Muscle of leg (tissue), 11 donors: ENCODE results near the gene RPL35A. TPM values are rescaled to one million over a fixed set of nuclear protein-coding genes. Genes with fewer than 3 reads are reported as not detected.
"Not testable (repeated sequence)": the region's sequence is repeated elsewhere in the genome, so short reads cannot be mapped to it uniquely, and the experiment has no call there.

ENCODE experiments used
- DNase-seq: peaks from one replicate; pipeline ENCODE4 v3.0.0; 2013
- H3K27ac ChIP-seq: one replicate; pipeline ENCODE4 v1.5.1; 2013; ENCODE audit warnings: mild to moderate bottlenecking, low read length, control low read depth
- H3K27me3 ChIP-seq: one replicate; pipeline ENCODE4 v1.6.1; 2013; ENCODE audit warnings: low read length; ENCODE audit not compliant: control insufficient read depth, insufficient read depth
- H3K36me3 ChIP-seq: one replicate; pipeline ENCODE4 v1.6.1; 2013; ENCODE audit warnings: low read length; ENCODE audit not compliant: control insufficient read depth, insufficient read depth
- H3K4me1 ChIP-seq: one replicate; pipeline ENCODE4 v1.6.1; 2013; ENCODE audit warnings: low read length; ENCODE audit not compliant: control insufficient read depth, insufficient read depth
- H3K4me3 ChIP-seq: one replicate; pipeline ENCODE4 v1.5.1; 2013; ENCODE audit warnings: low read length, control low read depth
- H3K9me3 ChIP-seq: replicated peaks from 2 replicates; pipeline ENCODE4 v1.6.1; 2013; ENCODE audit warnings: low read depth, low read length; ENCODE audit not compliant: control insufficient read depth
- WGBS: methylation state at CpG from one replicate; pipeline ENCODE4 v1.1.5; 2013; ENCODE audit warnings: missing lambda C conversion rate; ENCODE audit not compliant: insufficient coverage; 5-methylcytosine and 5-hydroxymethylcytosine counted together
- polyA plus RNA-seq, 8 donors: library from polyadenylated mRNA; unstranded; fragments of 120-200 nt; gene quantifications; one replicate each; pipeline versions ENCODE4 v1.2.1 to v1.2.3, GENCODE V29; 2013; ENCODE audit warnings: inconsistent platforms in 1 of 8, low replicate concordance in 1 of 8; ENCODE audit not compliant: insufficient read length in 8 of 8, insufficient read depth in 1 of 8
- total RNA-seq: library from RNA; stranded (reverse); fragments of 120-200 nt; gene quantifications from one replicate; pipeline ENCODE4 v1.2.4, GENCODE V29; 2013

The RPL35A gene
- total and polyA plus RNA-seq, 9 donors = 1,730 to 3,120 (median 2,132) TPM

DNA sequence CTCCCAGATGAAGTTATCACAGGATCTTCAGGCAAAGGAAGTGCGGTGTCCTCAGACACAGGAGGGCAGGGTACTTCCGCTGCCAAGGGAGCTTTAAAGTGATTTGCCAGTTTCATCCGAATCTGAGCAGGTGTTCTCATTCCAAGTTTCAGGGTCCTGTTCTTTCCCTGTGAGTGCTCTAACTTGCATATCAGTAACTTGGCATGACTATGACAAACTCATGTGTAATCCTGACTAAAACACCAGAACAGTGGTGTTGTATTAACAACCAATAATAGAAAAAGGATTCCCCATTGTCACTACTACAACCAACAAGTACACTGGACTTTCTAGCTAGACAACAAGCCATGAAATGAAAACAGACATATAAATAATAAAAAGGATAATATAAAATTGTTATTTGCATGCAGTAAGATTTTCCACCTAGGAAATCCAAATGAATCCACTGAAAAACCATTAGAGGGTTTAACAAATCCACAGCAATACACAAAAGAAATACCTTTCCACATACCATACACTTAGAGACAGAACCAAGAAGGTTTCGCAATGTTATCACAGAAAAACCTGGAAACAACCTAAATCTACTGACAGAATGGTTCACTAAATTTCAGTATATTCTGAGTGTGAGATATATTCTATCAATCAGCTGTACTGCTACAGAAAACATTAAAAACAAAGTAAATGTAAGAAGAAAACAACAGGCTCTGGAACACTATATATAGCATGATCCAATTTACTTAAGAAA, 40.9 kb upstream of the RPL35A start:
- Histone ChIP-seq H3K36me3 (no peaks in the 10 kb centered on the region), H3K4me3 (no peak overlapping the region), H3K9me3 (no peaks in the 10 kb centered on the region), H3K27ac (no peak overlapping the region), H3K27me3 (no peaks in the 10 kb centered on the region), H3K4me1 (peaks cover 2% of the 10 kb centered on the region)
- 79% methylated on average over 3 of the region's 4 CpGs for WGBS
- DNase-seq = no peak

DNA sequence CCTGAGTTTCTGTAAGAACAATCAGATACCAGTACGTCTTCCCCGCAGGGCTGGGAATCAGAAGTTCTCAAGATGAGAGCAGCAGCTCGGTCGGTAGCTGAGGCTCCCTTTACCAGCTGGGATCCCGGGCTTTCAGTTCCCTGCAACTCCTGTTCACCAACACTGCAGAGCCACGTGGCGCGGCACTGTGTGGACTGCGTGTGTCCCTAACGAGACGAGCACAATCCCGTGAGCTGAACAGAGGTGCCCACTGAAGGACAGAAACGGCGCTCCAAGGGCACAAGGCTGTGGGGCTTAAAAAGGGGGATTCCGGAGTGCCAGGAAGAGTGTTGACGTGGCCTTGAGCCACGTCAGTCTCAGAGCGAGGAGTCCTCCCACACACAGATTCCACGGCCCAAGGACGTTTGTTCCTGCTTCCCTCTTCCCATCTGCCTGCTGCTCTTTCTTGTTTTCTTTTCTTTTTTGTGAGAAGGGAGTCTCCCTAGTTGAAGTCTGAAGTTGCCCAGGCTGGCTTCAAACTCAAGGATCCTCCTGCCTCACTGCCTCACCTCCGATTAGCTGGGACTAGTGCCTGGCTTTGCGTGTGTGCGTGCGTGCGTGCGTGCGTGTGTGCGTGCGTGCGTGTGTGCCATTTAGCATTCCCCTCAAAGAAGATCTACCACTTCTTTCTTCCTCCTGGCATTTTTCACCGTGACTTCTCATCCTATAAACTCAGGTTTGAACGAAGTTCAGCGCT, 37.1 kb upstream of the RPL35A start:
- DNase-seq = no peak
- Histone ChIP-seq H3K9me3 (no peaks in the 10 kb centered on the region), H3K4me3 (no peak overlapping the region), H3K4me1 (no peaks in the 10 kb centered on the region), H3K36me3 (no peaks in the 10 kb centered on the region), H3K27me3 (no peaks in the 10 kb centered on the region), H3K27ac (no peak overlapping the region)
- WGBS = 82% methylated on average over 24 of the region's 33 CpGs

DNA sequence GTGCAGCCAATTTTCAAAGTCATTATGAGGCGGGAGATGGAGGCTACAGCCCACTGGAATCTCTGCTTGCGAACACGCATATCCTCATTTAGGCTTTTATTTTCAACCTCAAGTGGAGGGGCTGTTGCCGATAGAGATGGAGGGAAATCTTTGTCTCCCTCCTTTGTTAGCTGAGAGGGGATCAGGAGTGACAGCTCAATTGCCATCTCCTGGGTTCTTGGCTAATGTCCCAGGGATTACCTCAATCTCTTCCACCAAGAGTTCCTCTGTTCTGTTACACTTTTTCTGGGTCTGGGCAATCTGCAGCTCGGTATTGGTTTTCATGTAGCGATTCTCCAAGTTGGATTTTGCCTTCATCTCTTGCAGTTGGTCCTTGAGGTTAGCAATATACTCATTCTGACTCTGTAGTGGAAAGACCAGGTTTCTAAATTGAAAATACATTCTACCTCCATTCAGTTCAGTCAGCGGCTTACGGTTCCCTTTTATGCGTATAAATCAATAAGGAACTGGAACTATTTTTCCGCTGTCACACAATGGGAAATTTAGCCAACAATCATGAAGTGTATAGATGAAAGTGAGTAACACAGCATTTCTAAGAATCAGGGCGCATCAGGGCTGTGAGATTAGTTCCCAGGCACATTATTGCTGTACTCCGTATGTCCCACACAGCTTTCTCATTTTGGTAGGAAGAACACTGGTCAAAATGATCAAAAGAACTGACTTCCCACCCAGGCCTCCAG, 36.2 kb upstream of the RPL35A start:
- no peak overlapping the region for H3K4me3 ChIP-seq
- H3K4me1 ChIP-seq = no peaks in the 10 kb centered on the region
- no peaks in the 10 kb centered on the region for H3K27me3 ChIP-seq
- H3K9me3 ChIP-seq = no peaks in the 10 kb centered on the region
- H3K36me3 ChIP-seq = no peaks in the 10 kb centered on the region
- 100% methylated on average over 3 of the region's 12 CpGs for WGBS
- H3K27ac ChIP-seq = no peak overlapping the region
- DNase-seq = no peak

DNA sequence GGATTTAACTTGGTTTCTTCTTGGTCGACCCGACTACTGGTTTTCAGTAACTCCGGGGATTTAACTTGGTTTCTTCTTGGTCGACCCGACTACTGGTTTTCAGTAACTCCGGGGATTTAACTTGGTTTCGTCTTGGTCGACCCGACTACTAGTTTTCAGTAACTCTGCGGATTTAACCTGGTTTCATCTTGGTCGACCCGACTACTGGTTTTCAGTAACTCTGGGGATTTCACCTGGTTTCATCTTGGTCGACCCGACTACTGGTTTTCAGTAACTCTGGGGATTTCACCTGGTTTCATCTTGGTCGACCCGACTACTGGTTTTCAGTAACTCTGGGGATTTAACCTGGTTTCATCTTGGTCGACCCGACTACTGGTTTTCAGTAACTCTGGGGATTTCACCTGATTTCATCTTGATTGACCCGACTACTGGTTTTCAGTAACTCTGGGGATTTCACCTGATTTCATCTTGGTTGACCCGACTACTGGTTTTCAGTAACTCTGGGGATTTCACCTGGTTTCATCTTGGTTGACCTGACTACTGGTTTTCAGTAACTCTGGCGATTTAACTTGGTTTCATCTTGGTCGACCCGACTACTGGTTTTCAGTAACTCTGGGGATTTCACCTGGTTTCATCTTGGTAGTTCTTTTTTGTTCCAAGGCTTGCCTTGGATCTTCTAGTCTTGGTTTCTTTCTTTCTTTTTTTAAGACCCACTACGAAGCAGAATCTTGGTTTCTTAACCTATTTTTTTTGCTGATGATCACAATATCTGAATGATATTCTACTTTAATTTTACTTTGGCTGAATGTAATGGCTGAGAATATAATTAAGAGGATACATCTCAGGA, 28.3 kb upstream of the RPL35A start:
- DNase-seq, H3K4me1 ChIP-seq, H3K27me3 ChIP-seq, H3K9me3 ChIP-seq, H3K4me3 ChIP-seq, H3K27ac ChIP-seq, H3K36me3 ChIP-seq: not testable (repeated sequence)
- WGBS = 86% methylated on average over 15 of the region's 24 CpGs

DNA sequence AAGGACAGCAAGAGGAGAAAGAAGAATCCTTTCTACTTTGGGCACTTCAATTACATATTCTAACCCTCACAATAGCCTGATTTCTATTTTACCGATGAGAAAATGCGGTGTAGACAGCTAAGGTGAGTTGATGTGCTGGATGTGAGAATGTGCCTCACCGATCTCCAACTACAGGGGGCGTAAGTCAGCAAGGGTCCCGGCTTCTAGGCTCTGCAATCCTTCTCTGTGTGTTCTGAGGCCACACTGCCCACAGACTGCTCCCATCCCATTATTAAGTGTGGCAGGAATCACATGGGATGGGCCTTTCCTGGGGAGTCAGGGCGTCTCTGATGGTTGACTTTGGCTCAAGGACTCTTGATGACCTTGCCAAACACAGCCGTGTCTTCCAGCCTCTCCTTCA, 23.6 kb upstream of the RPL35A start:
- Histone ChIP-seq H3K4me3 (no peak overlapping the region), H3K4me1 (no peaks in the 10 kb centered on the region), H3K27ac (no peak overlapping the region), H3K27me3 (no peaks in the 10 kb centered on the region), H3K36me3 (peaks cover 18% of the 10 kb centered on the region), H3K9me3 (no peaks in the 10 kb centered on the region)
- no peak for DNase-seq
- 71% methylated on average over 2 of the region's 7 CpGs for WGBS

DNA sequence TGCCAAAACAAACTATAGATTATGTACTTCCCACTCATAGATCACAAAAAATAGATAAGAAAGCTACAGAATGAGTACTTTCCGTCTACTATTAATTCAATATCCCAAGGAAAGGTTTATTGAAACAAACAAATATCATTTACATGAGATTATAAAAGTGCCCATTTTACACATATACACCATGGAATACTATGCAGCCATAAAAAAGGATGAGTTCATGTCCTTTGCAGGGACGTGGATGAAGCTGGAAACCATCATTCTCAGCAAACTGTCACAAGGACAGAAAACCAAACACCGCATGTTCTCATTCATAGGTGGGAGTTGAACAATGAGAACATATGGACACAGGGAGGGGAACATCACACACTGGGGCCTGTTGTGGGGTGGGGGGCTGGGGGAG, 22.4 kb upstream of the RPL35A start:
- H3K36me3 ChIP-seq = peaks cover 18% of the 10 kb centered on the region
- not testable (repeated sequence) for H3K9me3 ChIP-seq, H3K27ac ChIP-seq, H3K27me3 ChIP-seq, H3K4me1 ChIP-seq, H3K4me3 ChIP-seq, DNase-seq
- WGBS = no CpG with 5 or more reads among the region's 3 CpGs

DNA sequence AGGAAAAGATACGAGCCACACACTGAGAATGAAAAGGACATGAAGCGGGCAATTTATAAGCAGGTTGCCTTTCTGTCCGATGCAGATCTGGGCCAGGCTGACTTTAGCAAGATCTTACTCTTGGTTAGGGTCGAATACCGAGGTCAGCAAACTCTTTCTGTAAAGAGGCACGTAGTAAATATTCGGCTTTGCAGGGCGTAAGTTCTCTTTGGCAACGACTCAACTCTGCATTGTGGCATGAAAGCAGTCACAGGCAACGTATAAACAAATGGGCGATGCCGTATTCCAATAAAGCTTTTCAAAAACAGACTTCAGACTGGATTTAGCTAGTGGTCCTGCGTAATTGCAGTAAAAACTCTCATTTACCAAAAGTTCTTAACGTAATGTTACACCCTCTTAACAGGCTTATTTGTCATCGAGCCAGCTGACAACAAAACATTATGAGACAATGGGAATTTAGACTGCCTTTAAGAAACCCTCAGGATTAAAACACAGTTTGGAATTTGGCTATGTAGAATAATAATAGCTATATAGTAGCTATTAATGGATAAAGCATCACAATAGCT, 13.1 kb upstream of the RPL35A start:
- Histone ChIP-seq H3K27me3 (no peaks in the 10 kb centered on the region), H3K36me3 (no peaks in the 10 kb centered on the region), H3K27ac (no peak overlapping the region), H3K4me1 (no peaks in the 10 kb centered on the region), H3K4me3 (no peak overlapping the region), H3K9me3 (no peaks in the 10 kb centered on the region)
- no peak for DNase-seq
- WGBS = 95% methylated on average over 13 of the region's 15 CpGs

DNA sequence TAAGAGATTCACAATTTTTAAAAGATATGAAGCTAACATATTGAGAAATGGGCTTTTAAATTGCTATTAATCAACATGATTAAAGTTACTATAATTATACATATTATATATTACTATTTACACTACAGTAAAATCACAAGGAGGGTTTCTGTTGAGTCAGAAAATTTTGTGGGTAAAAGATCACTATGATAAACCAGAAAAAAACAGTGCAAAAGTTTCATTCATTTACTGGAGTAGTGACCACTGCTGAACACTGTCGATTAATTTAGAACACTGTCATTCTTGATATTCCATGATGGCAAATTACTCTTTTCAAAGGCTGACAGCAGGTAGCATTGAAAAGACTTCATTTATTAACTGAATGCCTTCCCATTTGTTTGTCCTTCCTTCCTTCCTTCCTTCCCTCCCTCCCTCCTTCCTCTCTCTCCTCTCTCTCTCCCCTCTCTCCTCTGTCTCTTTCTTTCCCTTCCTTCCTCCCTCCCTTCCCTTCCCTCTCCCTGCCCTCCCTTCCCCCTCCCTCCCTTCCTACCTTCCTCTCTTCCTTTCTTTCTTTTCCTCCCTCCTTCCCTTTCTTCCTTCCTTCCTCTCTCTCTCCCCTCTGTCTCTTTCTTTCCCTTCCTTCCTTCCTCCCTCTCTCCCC, 9.1 kb upstream of the RPL35A start:
- no peak for DNase-seq
- WGBS = 100% methylated on average over 1 of the region's 1 CpG
- H3K9me3 ChIP-seq = no peaks in the 10 kb centered on the region
- no peak overlapping the region for H3K4me3 ChIP-seq
- H3K4me1 ChIP-seq = no peaks in the 10 kb centered on the region
- H3K36me3 ChIP-seq = no peaks in the 10 kb centered on the region
- no peak overlapping the region for H3K27ac ChIP-seq
- H3K27me3 ChIP-seq = no peaks in the 10 kb centered on the region

DNA sequence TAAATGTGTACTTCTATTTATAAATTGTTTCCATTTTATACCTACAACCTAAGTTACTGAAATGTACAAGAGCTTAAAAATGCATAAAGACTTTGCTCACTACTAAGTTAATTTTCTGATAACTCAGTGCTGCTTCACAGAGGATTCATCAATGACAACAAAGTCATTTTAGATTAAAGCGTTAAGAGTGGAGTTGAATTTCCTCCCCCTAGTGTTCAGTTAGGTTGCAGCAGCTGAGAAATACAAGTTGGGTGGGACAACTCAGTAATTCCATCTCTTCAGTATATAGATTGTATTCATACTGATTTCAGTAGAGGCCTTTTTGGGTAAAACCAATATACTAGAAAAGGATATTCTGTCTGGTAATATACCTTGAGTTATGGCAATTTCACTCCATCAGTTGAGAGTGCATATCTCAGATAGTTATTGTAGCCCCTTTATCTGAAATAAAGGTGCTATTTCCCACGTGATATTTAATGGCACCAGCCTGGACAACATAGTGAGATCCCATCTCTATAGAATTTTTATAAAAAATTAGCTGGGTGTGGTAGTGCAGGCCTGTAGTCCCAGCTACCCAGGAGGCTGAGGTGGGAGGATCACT, 6.9 kb upstream of the RPL35A start:
- Histone ChIP-seq H3K27me3 (no peaks in the 10 kb centered on the region), H3K27ac (no peak overlapping the region), H3K4me3 (no peak overlapping the region), H3K36me3 (no peaks in the 10 kb centered on the region), H3K4me1 (no peaks in the 10 kb centered on the region), H3K9me3 (no peaks in the 10 kb centered on the region)
- DNase-seq = peak; percentile 46
- WGBS = no CpG with 5 or more reads among the region's 2 CpGs
